GM21390 (cell line): ENCODE data around the gene MSANTD1.
A peak's percentile ranks its signal among the peaks of the same experiment; 100 is the strongest.

ENCODE experiments used
- ATAC-seq: cut with Tn5 transposase; IDR thresholded peaks from one replicate; pipeline ENCODE4 v1.9.1; 2021; ENCODE audit not compliant: unreplicated experiment

MSANTD1 gene

GRCh38 chr4:3248811-3249661, at the start of gene MSANTD1:
Gene MSANTD1, plus strand, starts transcription at chr4:3249159. Its CDS starts 64 bp downstream, at chr4:3249223.
- ATAC-seq, result no peak

- ATAC-seq, result no peak
Observed at GRCh38 chr4:3199653-3200422, 49.1 kb upstream of the MSANTD1 start.

DNA sequence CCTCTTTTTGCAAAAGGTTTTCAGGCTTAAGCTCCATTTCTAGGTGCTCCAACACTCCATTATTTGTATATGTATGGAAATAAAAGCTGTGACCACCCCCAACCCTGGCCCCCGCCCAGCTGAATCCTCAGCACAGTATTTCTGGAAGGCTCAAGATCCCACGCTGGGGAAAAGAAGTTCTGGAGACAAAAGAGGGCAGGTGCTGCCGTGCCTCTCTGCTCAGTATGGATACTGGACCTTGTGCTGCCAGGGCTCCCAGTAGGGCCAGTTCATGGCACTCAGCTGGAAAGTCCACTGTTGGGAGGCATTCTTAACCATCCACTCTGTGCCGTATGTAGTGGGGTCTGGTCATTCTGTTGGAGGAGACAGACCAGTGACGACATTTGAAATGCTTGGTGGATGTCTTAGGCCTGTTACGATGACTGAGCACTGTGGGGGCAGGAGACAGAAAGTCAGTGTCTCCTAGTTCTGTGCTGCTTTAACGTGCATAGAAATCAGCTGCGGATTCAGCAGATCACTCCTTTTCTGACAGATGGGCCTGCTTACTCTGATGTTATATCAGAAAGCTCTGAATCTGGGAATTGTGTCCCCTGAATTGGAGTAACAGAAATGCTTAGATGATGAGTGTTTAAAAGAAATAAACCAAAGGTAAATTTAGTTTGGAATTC, 48.4 kb upstream of the MSANTD1 start:
- no peak for ATAC-seq

GRCh38 chr4:3201718-3202702, 46.9 kb upstream of the MSANTD1 start:
- ATAC-seq, result peak; percentile 69

DNA sequence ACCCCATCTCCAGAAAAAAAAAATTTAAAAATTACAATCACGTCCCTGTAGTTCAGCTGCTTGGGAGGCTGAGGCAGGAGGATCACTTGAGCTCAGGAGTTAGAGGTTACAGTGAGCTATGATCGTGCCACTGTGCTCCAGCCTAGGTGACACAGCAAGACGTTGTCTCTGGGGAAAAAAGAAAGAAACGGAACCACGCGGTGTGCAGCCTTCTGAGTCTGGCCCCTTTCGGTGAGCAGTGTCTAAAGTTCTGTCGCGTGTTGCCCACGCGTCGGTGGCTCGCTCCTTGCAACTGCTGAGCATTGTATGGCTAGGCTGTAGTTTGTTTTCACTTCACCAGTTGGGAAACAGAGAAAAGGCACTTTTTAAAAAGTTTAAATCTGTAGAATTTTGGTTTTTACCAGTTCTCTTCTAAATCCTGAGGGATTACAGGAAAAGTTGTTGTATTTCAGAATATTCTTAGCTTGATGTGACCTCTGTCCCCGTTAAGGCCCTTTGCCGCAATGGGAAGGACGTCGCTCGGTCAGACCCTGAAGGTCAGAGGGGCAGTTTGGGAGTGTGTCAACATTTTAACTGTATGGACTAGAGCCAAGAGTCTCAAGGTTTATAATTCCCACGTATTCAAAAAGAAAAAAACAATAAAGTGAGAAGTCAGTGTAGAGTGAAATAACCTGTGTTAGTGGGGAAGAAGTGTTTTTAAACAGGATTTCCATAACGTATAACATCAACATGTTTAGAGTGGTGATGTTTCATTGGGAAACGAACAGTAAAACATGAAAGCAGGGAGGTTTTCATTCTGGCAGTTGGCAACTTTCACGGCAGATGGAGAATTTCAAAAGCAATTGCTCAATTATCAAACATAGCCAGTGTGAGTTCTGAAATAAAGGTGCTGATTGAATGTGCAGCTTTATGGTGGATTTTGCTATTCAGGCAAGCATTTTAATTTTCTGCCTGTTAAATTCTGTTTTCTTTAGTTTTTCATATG, 45.8 kb upstream of the MSANTD1 start:
- ATAC-seq, result no peak

- ATAC-seq, result no peak
Observed at GRCh38 chr4:3203971-3204431, 45.0 kb upstream of the MSANTD1 start.

DNA sequence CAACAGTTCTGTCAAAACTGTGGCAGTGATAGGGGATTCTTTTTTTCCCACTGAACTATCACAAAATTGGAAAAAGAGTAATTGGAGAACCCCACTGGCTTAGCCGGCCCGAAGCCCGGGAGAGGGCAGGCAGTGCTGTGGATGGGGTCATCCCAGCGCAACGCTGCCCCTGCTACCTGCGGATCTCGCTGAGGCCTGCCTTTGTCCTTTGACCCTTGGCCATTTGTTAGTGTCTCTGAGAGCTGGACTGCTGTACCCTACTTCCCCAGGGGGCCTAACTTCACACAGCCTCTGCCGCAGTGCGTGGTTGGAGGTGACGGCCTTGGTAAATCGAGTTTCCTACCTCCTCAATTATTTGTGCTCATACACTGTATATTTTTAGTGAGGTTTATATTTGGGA, 43.0 kb upstream of the MSANTD1 start:
- ATAC-seq, result no peak

GRCh38 chr4:3206439-3207100, 42.4 kb upstream of the MSANTD1 start:
- ATAC-seq, result no peak

DNA sequence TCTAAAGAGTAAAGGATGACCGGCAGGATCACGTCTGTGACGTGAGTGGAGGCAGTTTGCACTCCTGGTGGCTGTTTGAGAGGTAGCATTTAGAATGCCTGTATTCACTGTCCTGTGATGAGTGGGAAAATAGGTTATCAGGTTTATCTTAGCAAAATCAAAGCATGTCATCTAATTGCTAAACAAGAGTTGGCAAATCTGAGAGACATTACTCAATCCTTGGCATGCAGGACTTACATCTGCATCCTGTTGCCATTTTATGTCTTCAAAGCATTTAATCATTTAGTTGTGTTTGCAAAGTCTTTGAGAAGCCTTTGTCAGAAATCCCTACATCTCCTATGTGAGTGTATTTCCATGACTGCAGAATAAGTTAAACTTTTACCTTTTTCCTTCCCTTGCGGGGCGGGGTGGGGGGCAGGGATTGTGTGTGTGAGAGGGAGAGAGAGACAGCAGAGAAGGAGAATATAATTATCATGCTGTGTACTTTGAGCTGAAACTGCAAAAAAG, 41.4 kb upstream of the MSANTD1 start:
- no peak for ATAC-seq

GRCh38 chr4:3208826-3209225, 40.1 kb upstream of the MSANTD1 start:
- ATAC-seq, result no peak

DNA sequence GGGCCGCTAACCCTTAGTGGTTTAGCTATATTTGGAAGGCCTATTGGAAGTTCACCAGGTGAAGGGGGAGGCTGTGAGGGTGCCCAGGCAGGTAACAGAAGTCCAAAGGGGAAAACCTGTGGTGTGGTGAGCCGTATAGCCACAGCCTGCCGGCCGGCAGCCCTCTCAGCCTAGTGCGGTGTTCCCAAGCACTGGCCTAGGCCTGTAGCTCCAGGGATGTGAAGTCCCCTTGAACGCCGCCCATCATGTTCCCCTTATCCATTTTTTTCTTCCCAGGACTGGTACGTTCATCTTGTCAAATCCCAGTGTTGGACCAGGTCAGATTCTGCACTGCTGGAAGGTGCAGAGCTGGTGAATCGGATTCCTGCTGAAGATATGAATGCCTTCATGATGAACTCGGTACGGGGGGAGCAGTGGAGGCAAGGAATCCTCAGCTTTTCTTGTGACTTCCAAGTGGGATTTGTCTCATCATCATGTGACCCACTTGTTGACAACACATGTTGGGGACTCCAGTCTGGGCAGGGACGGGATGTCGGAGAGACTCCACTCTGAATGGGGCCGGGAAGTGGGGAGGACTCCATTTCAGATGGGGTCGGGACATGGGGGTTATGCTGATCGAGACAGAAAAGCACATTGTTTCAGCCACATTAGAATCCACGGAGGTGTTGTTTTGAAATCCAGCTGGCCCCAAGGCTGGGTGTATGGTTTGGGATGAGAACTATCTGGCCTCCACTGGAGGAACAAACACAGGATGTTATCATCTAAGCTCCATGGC, 39.2 kb upstream of the MSANTD1 start:
- ATAC-seq, result no peak

DNA sequence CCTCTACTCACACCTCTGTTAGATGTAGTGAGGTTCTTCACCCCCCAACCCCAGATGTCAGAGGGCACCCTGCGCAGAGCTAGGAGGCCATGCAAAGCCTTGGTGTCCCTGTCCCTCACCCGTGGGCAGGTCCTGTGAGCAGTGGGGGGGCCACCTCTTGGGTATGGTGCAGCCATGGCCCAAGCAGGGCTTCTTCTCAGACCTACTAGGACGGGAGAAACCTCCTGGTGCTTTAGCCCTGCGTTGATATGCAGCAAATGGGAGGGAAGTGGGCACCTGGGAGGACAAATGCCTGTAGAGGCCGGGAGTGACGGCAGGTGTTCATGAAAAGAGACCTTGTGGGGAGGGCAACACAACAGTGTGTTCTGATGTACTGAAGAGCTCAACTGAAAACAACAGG, 38.5 kb upstream of the MSANTD1 start:
- ATAC-seq, result no peak

DNA sequence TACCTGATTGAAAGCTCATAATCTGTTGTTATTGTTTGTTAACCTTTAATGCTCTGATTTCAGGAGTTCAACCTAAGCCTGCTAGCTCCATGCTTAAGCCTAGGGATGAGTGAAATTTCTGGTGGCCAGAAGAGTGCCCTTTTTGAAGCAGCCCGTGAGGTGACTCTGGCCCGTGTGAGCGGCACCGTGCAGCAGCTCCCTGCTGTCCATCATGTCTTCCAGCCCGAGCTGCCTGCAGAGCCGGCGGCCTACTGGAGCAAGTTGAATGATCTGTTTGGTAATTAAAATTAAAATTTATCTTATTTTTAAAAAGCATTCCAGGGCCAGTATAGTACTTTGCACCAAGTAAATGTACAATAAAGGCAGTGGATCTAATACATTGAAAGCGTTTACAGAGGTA, 37.1 kb upstream of the MSANTD1 start:
- ATAC-seq, result no peak

GRCh38 chr4:3212391-3213105, 36.4 kb upstream of the MSANTD1 start:
- ATAC-seq, result no peak

DNA sequence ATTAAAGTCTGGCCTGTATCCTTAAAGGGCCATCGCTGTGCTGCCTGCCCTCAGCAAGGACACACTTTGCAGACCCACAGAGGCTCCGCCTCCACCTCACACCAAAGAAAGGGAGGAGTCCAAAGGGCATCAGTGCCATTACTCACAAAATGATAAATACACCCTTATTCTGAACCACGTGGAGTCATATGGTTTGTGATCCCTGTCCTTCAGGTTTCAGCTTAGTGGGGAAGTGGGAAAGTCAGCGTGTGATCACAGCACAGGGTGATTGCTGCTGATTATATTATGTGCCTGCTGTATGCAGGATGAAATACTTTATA, 35.9 kb upstream of the MSANTD1 start:
- ATAC-seq, result no peak

DNA sequence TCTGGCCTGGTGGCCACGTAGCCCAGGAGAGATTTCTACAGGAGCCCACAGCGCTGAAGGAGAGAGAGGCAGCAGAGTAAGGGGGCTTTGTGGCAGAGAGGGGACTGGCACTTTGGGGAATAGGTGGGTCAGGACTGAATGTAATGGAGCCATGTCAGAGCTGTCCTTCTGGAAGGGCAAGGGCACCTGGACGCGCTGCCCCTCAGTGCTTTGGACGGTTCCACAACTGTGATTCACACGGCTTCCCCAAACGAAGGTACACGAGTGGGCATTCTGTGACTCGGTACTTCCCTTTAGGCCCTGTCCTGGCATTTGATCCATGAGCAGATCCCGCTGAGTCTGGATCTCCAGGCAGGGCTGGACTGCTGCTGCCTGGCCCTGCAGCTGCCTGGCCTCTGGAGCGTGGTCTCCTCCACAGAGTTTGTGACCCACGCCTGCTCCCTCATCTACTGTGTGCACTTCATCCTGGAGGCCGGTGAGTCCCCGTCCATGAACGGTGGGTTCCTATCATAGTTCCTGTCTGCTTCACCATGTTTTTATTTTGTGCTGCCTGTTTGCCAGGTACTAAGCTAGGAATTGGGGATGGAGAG, 35.2 kb upstream of the MSANTD1 start:
- ATAC-seq, result no peak

GRCh38 chr4:3215256-3215655, 33.7 kb upstream of the MSANTD1 start:
- ATAC-seq, result no peak
